ENCODE data around the gene PACSIN2.
"Not testable (repeated sequence)": the region's sequence is repeated elsewhere in the genome, so short reads cannot be mapped to it uniquely, and the experiment has no call there.

The PACSIN2 gene

DNA sequence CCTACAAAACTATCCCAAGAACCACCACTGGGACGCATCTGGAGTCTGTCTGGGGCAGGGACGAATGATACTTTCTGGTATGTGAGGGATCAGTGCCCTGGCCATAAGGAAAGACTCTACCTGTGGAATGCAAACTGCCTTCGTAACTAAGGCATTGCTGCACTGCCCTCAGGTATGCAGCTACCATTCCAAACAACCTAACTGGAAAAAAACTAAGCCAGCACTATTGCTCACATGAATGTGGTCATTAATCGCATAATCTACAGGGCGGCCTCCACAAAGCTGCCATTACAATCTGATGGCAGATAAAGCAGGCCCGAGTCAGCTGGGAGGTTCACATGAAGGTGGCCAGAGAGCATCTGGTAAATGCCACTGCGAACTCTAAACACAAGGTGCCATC is 3.9 kb downstream of the PACSIN2 start:
- ATAC-seq = no peak
- DNase-seq = no peak

DNA sequence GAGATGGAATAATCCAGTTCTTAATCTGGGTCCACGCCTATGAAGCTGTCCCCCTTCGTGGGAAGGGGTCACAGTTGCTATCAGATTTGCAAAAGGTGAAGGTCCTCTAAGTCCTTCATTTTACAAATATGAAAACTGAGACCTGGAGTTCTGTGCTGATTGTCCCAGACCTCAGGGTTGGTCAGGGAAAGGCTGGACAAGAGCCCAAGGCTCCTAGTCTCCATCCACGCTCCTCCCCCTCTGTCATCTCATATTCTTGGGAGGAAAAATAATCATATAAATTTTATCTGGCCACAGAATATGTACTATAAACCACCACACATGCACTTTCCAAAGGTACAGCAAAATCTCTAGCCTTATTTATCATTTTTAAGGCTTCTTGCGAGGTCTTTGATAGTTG is 5.5 kb downstream of the PACSIN2 start:
- no peak for ATAC-seq
- no peak for DNase-seq

DNA sequence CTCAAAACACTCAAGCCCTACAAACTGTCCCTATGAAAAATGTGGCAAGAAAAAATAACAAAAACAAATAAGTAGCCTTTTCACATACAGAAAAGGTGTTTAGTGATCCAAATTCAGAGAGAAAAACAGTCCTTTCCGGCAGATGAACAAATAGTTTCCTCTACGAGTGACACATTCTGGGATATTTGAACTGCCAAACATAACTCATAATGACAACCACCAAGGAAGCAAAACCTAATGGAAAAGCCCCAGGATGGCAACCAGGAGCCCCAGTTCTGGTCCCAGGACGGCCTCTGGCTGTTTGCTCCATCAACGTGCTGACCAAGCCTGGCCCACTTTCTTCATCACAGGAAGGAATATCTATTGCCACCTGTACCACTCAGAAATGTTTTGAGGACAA is 6.0 kb downstream of the PACSIN2 start:
- no peak for DNase-seq
- no peak for ATAC-seq

DNA sequence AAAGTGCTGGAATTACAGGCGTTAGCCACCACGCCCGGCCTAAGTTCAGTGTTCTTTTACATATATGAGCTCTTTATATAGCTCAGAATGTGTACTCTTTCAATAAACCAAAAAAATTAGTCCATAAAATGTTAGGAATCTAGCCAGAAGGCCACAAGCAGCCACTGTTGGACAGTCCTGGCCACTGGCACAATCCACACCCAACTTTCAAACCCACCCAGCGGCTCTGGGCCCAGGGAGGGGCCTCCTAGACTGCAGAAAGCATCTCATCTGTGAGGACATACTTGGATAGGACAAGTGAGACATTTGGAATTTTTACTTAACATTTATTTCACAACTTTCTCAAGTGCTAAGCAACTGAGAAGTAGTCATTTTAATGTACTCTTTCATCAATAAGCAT is 6.4 kb downstream of the PACSIN2 start:
- no peak for DNase-seq
- ATAC-seq = no peak

DNA sequence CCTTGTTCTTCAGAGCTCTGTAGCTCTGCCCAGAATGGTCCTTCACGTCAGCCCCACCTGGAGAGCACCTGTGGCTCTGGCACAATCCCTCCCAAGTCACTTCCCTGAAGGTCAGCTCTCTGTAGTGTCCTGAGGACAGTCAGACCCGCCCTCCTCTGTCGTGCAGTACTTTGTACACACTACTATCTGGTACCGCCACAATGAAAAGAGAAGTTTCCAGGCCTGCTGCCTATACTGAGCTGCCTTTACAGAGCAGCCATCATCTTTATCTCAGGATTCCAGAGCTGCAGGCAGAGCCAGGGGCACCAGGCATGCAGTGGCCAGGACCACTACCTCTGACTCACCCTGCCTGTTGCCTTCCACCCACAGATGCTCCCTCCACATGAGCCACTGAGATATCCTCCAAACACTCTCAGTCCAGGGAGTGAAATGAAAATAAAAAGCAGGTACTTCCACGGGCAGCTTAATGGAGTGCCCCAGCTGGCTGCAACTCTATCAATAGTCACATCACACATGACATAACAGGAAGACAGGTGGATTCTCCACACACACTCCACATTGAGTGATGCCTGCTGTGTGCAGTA is 7.3 kb downstream of the PACSIN2 start:
- no peak for DNase-seq
- peak; percentile 78 for ATAC-seq

DNA sequence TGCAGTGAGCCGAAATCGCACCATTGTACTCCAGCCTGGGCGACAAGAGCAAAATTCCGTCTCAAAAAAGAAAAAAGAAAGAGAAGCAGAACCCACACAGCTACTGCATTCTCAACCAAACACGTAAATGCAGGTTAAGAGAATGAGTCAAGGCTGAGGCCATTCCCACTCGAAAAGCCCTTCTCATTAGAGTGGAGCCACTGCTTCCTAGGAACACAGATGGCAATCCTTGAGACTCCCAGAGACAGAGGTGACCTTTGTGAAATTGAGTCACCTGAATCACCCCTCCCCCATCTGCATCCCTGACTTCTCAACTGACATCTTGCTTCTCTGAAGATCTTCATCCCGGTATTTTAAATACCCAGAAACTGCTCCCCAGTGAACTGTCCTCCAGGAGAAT is 8.2 kb downstream of the PACSIN2 start:
- DNase-seq (no peak), ATAC-seq (no peak)

DNA sequence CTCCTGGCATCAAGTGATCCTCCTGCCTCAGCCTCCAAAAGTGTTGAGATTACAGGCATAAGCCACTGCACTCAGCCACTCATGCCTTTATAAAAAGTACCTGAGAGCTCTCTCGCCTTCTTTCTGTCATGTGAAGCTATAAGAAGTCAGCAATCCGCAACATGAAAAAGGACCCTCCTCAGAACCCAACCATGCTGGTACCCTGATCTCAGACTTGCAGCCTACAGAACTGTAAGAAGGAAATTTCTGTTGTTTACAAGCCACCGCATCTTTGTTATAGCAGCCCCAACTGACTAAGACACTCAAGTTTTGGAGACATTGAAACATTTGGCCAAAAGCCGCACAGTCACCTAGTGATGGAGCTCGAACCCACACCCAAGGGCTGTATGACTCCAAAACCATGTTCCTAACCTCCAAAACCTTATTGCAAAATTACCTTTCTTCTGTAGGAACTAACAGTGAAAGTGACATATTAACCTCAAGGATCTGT is 8.9 kb downstream of the PACSIN2 start:
- ATAC-seq = no peak
- no peak for DNase-seq

DNA sequence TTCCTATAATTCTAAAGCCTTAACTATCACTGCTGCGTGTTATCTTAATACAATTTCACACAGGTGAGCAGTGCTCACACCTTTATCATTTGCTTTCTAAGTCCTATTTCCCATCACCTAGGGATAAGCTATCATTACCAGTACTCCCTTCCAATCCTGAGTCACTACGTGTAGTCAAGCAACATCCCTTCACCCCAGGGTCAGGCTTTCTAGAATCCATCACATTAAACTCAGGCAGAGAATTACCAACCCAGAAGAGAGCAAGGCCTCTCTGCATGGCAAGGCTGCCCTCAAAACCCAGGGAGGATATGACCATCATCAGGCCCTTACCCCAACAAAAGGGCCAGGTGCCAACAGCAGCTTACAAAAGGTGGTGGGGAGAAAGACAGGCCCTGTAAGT is 9.8 kb downstream of the PACSIN2 start:
- DNase-seq = no peak

DNA sequence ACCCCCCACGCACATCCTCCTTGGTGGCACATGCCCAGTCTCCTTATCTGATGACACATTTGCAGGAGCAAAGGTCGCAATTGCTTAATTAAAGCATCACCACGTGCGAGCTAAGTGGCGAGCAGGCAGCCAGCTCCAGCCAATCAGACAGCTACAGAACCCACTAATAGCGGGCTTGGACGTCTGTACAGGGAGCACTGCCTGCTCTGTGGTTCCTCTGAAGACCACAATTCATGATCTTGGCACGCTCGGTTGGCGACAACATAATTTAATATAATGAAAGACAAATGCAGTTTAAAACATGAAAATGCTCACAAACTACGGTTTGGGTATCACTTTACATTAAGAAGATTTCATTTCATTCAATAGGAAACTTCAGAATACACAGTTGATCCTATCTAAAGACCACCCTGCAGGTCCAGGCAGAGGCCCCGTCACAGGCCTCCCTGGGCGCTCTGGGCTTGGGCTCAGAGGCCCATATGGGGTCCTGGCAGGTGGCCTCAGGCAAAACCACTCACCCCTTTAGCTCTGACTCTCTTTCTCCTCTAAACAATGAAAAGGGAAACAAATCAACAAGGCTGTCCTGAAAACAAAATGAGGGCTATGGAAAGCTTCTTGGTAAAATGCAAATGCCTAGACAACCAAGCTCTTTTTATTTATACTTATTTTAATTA is 10.4 kb downstream of the PACSIN2 start:
- DNase-seq (peak; percentile 36), ATAC-seq (peak; percentile 39)

More for the DNA sequence above, 9.8 kb downstream of the PACSIN2 start:
- ATAC-seq = no peak

DNA sequence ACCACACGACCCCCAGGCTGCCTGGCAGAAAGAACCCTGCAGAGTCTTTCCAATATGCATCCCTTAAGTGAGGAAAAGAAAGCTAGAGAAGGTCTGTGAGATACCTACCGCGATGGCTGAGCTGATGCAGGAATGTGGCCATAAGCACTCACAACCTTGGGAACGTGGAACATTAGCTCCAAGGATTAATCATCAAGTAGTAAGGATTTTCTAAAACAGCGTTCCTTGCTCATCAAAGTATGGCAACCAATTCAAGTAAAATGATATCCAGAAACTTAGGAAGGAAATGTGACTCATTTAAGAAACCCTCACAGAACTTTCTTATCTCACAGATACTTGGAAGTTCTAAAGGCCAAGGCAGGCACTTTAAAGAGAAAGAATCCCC is 12.8 kb downstream of the PACSIN2 start:
- ATAC-seq (no peak), DNase-seq (no peak)

DNA sequence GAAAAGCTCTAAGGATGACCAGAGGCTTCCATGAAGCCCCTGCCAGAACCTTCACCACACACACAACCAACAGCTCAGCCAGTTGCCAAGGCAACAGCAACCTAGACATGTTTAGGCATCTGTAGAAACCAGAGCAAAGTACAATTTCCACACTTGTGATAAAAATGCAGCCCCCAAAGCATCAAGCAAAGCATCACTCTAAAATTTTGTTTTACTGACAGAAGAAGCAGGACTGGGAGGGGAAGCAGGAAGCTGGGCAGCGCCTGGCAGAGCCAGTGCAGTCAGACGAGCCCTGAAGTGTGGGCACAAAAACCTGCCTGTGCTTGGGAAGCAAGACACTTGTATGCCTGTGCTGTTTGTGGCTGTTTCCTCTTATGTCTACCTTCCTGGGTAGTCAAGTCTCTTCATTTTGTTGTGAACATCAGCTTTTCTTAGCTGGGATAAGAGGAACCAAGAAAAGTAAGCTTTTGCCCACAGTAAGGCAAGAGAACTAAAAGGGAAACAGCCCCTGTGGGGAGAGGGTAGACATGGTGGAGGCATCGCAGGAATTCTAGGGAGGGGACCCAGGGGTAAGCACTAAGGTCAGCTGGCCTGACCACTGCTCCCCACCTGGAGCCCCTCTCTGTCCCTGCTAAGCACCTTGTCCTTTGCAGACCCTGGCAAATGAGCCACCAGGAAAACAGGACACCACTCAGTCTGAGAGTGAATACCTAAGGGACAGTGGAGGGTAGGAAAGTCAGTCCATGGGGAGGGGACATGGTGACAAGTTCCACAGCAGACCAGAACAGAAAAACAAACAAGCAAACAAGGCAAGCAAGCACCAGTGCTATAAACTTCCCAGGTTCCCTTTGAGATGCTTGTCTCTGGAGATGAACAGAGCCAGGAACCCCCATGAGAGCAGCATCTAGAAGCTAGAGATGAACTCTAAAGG is 13.4 kb downstream of the PACSIN2 start:
- ATAC-seq = peak; percentile 25
- DNase-seq = no peak

DNA sequence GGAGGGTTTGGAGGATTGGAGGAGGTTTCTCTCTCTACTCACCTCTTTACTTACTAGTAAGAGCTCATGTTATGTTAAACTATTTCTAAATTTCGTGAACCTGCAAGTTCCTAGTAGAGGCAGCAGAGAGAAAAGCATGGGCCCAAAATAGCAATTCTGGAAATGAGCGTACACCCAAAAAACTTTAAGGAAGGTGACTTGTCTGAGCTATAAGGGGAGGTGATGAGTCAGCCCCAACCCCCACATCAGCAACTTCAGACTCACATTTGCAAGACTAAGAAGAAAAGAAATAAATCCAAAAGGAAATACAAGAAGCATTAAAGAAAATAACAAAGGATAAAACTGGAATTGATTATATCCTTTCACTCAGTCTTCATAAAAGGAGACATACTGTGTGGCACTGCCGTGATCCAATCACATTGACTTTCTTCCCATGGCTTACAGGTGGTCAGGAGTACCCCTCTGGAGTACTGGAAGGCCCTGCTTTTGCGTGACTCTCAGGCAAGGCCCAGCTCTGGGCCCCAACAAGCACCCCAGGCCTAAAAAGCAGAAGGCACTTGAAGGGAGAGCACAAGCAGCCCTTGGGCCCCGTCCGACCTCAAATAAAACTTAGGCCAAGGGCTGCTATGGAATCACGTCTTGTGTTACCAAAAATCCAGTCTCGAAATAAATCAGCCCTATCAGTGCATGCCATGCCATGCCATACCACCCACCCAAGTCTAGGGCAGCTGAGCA is 14.3 kb downstream of the PACSIN2 start:
- DNase-seq (peak; percentile 48), ATAC-seq (peak; percentile 72)

DNA sequence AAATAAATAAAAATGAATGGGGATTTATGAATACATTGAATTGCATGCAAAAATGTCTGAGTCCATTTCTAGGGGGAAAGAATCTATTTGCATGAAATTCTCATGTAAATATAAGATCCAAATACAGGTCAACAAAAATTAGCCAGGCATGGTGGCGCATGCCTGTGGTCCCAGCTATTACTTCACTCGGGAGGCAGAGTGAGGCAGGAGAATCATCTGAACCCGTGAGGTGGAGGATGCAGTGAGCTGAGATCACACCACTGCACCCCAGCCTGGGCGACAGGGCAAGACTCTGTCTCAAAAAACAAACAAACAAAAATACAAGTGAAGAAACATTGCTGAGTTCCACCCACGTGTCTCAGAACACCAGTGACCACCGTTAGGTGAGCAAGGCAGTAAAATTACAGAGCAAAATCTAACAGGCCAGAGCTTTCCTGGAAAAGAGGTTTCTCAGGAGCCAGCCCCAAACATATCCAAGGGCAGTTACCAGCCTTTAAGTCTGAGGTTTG is 17.3 kb downstream of the PACSIN2 start:
- ATAC-seq (no peak), DNase-seq (no peak)

DNA sequence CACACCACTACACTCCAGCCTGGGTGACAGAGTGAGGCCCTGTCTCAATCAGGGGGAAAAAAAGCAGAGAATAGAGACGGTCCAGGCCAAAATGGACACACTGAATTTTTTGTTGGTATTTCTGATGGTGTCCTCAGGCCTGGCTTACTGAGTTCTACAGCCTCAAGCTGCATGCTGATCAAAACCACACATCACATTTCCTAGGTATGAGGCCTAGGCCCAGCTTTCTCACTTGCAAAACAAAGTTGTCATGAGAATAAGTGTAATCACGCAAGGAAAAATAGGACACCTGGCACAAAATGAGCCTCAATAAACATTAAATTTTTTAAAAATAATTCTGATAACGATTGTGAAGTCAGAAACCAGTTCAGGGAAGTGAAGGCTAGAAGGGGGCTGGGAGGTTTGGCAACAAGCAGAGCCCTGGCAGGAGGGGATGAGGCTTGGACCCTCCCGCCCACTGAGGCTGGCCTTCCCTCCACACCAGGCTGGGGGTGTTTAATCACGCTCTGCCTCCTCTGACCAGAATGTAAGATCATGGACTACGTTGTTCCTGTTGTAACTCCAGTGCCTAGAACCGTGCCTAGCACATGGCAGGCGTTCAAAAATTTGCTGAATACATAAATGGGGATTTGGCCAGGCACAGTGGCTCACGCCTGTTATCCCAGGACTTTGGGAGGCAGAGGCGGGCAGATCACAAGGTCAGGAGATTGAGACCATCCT is 18.1 kb downstream of the PACSIN2 start:
- DNase-seq (no peak), ATAC-seq (no peak)

DNA sequence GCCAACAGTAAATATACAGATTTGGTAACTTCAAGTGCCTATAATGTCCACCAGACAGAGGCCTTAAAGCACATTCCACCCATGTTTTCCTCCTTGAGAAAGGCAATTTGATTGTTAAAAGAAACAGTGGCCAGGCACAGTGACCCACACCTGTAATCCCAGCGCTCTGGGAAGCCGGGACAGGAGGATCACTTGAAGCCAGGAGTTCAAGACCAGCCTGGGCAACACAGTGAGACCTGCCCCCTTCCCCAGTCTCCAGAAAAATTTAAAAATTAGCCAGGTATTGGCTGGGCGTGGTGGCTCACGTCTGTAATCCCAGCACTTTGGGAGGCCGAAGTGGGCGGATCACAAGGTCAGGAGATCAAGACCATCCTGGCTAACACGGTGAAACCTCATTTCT is 19.3 kb downstream of the PACSIN2 start:
- ATAC-seq, DNase-seq: not testable (repeated sequence)

DNA sequence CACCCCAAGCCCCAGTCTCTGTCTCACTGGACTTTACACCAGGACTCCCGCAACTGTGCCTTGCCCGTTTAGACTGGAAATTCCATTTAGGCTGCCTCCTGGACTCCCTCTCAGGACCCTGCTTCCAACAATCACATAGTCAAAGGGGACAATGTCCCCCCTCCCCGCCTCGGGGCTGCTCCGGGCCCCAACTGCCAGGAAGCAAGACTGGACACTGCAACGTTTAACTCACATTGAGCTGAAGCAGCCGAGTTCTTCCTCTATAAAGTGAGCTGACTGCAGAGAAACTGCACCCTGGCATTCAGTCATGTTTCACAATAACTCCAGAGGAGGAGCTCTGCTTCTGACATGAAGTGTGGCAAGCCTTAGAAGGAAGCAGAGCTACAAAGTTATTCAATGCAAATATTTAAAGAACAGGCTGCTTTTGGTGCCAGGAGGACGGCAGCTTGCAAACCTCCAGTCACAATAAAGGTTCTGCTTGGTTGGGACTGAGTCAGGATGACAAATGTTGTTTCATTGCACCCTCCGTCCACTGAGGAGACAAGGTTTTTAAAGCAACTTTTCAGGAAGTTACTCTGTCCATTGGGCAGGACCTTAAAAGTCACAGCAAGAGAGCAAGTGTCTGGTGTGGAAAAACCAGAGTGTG is 19.9 kb downstream of the PACSIN2 start:
- DNase-seq (no peak), ATAC-seq (no peak)

DNA sequence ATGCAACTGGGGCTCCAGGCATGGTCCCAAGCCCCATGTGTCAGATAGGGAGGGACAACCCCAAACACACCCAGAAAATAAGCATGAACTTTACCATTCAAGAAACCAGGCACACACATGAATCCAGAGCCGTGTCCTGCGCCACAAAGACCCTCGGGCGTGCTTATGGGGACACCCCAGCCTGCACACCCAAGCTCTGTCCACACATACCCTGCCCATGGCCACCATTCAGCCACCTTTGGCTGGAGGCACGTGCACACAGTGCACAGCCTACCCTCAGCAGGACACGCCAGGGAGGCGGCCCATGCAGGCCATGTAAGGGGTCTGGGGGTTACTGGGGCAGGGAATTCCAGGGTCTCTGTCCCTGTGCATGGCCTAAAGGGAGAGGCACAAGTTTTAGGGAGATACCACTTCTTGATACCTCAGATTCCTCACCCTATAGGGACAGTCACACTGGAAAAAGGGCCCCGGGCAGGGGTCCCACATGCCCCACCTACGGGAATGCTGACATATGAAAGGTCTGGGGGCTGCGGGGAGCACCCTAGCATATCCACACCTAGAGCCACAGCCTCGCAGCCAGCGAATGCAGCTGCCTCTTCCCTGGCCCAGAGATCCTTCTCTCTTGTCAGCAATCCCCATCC is 20.6 kb downstream of the PACSIN2 start:
- DNase-seq (no peak), ATAC-seq (no peak)

DNA sequence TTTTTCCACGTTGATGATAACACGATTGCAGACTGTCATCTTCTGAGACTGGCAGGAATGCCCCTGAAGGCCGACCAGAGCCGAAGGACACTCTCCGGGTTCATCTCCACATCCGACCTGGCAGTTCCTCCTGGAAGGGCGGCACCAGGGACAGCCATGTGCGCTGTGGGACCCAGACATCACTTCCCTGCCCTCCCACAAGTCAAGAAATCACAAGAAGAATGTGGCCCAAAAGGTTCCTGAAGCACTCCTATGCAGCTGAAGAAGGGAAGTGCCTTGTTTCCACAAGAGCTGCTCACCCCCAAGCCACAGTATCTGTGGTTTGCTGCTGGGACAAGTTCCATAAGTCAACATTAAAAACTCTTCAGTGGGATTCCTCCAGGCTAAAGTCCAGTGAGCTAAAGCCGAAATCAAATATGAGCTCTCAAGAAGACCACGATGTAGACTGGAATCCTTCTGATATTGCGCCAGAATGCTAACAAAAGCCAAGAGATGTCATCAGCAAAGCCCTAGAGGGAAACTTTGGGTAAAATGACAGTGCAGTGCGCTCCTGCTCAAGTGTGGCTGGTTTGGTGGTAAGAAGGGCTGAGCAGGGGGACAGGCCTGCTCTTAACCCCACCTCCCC is 21.2 kb downstream of the PACSIN2 start:
- ATAC-seq (no peak), DNase-seq (no peak)

DNA sequence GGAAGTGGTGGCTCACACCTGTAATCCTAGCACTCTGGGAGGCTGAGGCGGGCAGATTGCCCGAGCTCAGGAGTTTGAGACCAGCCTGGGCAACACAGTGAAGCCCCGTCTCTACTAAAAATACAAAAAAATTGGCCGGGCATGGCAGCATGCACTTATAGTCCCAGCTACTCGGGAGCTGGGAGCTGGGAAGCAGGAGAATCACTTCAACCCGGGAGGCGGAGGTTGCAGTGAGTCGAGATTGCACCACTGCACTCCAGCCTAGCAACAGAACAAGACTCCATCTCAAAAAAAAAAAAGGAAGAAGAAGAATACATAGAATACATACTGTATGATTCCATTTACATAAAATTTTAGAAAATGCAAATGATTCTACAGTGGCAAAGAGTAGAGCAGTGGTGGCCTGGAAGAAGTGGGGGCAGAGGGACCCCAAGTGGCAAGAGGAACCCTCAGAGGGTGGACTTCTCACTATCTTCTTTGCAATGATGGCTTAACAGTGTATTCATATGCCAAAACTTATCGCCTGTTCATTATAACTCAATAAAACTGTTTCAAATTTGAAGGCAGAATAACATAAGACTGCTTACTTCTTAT is 22.0 kb downstream of the PACSIN2 start:
- DNase-seq (no peak), ATAC-seq (no peak)

DNA sequence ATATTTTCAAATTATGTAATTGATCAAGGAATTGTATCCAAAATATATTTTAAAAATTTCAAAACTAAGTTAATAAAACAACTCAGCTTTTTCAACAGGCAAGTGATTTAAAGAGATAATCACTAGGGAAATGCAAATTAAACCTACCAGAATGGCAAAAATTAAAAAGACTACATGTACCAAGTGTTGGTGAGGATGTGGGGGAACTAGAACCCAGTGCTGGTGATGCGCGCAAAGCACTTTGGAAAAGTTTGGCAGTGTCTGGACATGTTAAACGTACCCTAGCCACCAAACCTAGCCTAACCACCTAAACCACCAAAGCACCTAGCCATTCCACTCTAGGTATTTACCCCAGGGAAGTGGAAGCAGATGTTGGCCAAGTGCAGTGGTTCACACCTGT is 22.9 kb downstream of the PACSIN2 start:
- ATAC-seq = no peak
- DNase-seq = no peak

Measured in stimulated activated naive CD8-positive, alpha-beta T cell treated with anti-CD3 and anti-CD28 coated beads, Interleukin-15, Interleukin-2, amounts not matched to agents 100 U/mL and 50 U/mL, for 24 hours (primary cell).